IMR-90 (cell line): ENCODE results near the gene GPR171. TPM values are rescaled to one million over a fixed set of nuclear protein-coding genes. Genes with fewer than 3 reads are reported as not detected.

Experiments
- ATAC-seq: fragments of 200-7000 bp; cut with Tn5 transposase; 2 replicates; pipeline ENCODE4 v1.9.1; 2020; ENCODE audit warnings: low read depth, mild to moderate bottlenecking, moderate library complexity
- BruUV-seq: library from RNA; stranded (reverse); fragments of 400-500 nt; replicated peaks from 2 replicates; lab custom pipeline; 2021; lab: Mats Ljungman, UMichigan
- CTCF ChIA-PET: fragments of 300-600 bp; formaldehyde crosslinking; extraction: SDS; loops from one replicate; lab custom pipeline; 2021; ENCODE audit warnings: antibody characterized with exemption; lab: Yijun Ruan, JAX
- POLR2A ChIA-PET: fragments of 300-600 bp; sonication (Branson Sonifier 250); formaldehyde crosslinking; loops from one replicate; lab custom pipeline; 2022; ENCODE audit warnings: antibody characterized with exemption; ENCODE audit not compliant: unreplicated experiment; lab: Charles Lee
- DNase-seq: peaks from one replicate; pipeline ENCODE4 v3.0.0; 2013
- H2AFZ ChIP-seq: replicated peaks from 2 replicates; pipeline ENCODE3; 2013; ENCODE audit warnings: low read length, mild to moderate bottlenecking; ENCODE audit not compliant: poor library complexity
- H2AK5ac ChIP-seq: 2 replicates; pipeline ENCODE4 v1.6.1; 2013; ENCODE audit warnings: low read depth, low read length, inconsistent platforms
- H2AK9ac ChIP-seq: replicated peaks from 2 replicates; pipeline ENCODE3; 2013; ENCODE audit warnings: mild to moderate bottlenecking, low read depth, low read length, moderate library complexity; ENCODE audit not compliant: poor library complexity
- H2BK120ac ChIP-seq: 2 replicates; pipeline ENCODE4 v1.6.1; 2013; ENCODE audit warnings: low read depth, low read length, inconsistent platforms
- H2BK15ac ChIP-seq: 3 replicates; pipeline ENCODE4 v1.6.1; 2013; ENCODE audit warnings: low read depth, low read length, inconsistent platforms
- H2BK20ac ChIP-seq: 2 replicates; pipeline ENCODE4 v1.6.1; 2013; ENCODE audit warnings: low read depth, mild to moderate bottlenecking, inconsistent platforms, low read length, moderate library complexity
- H2BK5ac ChIP-seq: 2 replicates; pipeline ENCODE4 v1.6.1; 2013; ENCODE audit warnings: mild to moderate bottlenecking, low read depth, low read length, inconsistent platforms; ENCODE audit not compliant: poor library complexity, severe bottlenecking
- H3K14ac ChIP-seq: replicated peaks from 2 replicates; pipeline ENCODE4 v1.6.1; 2013; ENCODE audit warnings: low read depth, low read length, inconsistent platforms
- H3K18ac ChIP-seq: 2 replicates; pipeline ENCODE4 v1.6.1; 2013; ENCODE audit warnings: low read depth, low read length, control low read depth
- H3K23ac ChIP-seq: 2 replicates; pipeline ENCODE4 v1.6.1; 2013; ENCODE audit warnings: low read depth, low read length, inconsistent platforms
- H3K27ac ChIP-seq: 2 replicates; pipeline ENCODE4 v1.5.1; 2013; ENCODE audit warnings: mild to moderate bottlenecking, control low read depth, low read length; ENCODE audit not compliant: insufficient read depth
- H3K27me3 ChIP-seq: 2 replicates; pipeline ENCODE4 v1.6.1; 2013; ENCODE audit warnings: low read length; ENCODE audit not compliant: control insufficient read depth, insufficient read depth
- H3K36me3 ChIP-seq: 2 replicates; pipeline ENCODE4 v1.6.1; 2013; ENCODE audit warnings: low read length, mixed read lengths; ENCODE audit not compliant: control insufficient read depth, insufficient read depth
- H3K4ac ChIP-seq: 2 replicates; pipeline ENCODE4 v1.6.1; 2013; ENCODE audit warnings: low read depth, low read length, inconsistent platforms
- H3K4me1 ChIP-seq: 2 replicates; pipeline ENCODE4 v1.6.1; 2013; ENCODE audit warnings: low read length, mixed read lengths; ENCODE audit not compliant: control insufficient read depth, insufficient read depth
- H3K4me2 ChIP-seq: 2 replicates; pipeline ENCODE4 v1.6.1; 2013; ENCODE audit warnings: low read depth, mild to moderate bottlenecking, control low read depth, low read length, moderate library complexity
- H3K4me3 ChIP-seq: 2 replicates; pipeline ENCODE4 v1.5.1; 2013; ENCODE audit warnings: low read depth, mild to moderate bottlenecking, control low read depth, low read length, moderate library complexity; ENCODE audit not compliant: insufficient read depth
- H3K56ac ChIP-seq: 2 replicates; pipeline ENCODE4 v1.6.1; 2013; ENCODE audit warnings: low read length, inconsistent platforms; ENCODE audit not compliant: insufficient read depth; ENCODE audit errors: extremely low read depth
- H3K79me1 ChIP-seq, 2 experiments: 2 replicates each; pipeline ENCODE4 v1.6.1; 2013; ENCODE audit warnings: low read length in 2 of 2, inconsistent platforms in 1 of 2, low read depth in 1 of 2
- H3K9ac ChIP-seq: 2 replicates; pipeline ENCODE4 v1.6.1; 2013; ENCODE audit warnings: low read depth, low read length, control low read depth
- H3K9me1 ChIP-seq: 2 replicates; pipeline ENCODE4 v1.6.1; 2013; ENCODE audit warnings: low read length, inconsistent platforms; ENCODE audit not compliant: insufficient read depth
- H3K9me3 ChIP-seq: 2 replicates; pipeline ENCODE4 v1.6.1; 2013; ENCODE audit warnings: low read length; ENCODE audit not compliant: control insufficient read depth, insufficient read depth
- H4K20me1 ChIP-seq: 2 replicates; pipeline ENCODE4 v1.6.1; 2013; ENCODE audit warnings: low read length, inconsistent platforms; ENCODE audit not compliant: insufficient read depth
- H4K5ac ChIP-seq: 2 replicates; pipeline ENCODE4 v1.6.1; 2013; ENCODE audit warnings: mild to moderate bottlenecking, low read depth, low read length, control low read depth
- H4K8ac ChIP-seq, 2 experiments: 2 replicates each; pipeline ENCODE4 v1.6.1; 2013; ENCODE audit warnings: low read depth in 2 of 2, low read length in 2 of 2, control low read depth in 1 of 2, inconsistent platforms in 1 of 2
- H4K91ac ChIP-seq: 2 replicates; pipeline ENCODE4 v1.6.1; 2013; ENCODE audit warnings: low read depth, low read length, inconsistent platforms; ENCODE audit not compliant: insufficient read depth
- CEBPB ChIP-seq: IDR thresholded peaks from 2 replicates; pipeline ENCODE4 v1.6.1; 2012; ENCODE audit warnings: low read depth, low read length, improper control_type of control experiment
- CHD1 ChIP-seq: IDR thresholded peaks from 2 replicates; pipeline ENCODE4 v1.6.1; 2012; ENCODE audit warnings: low read depth, low read length, improper control_type of control experiment
- CTCF ChIP-seq: conservative IDR thresholded peaks from 2 replicates; pipeline ENCODE4 v1.5.1; 2012; ENCODE audit warnings: mild to moderate bottlenecking, low read depth, low read length, improper control_type of control experiment
- POLR2A ChIP-seq: IDR thresholded peaks from 2 replicates; pipeline ENCODE4 v1.6.1; 2012; ENCODE audit warnings: mild to moderate bottlenecking, low read depth, low read length
- RAD21 ChIP-seq: IDR thresholded peaks from 2 replicates; pipeline ENCODE4 v1.6.1; 2012; ENCODE audit warnings: low read length, improper control_type of control experiment
- RCOR1 ChIP-seq: IDR thresholded peaks from 2 replicates; pipeline ENCODE4 v1.6.1; 2012; ENCODE audit warnings: mild to moderate bottlenecking, low read length, improper control_type of control experiment; ENCODE audit not compliant: insufficient replicate concordance
- RFX5 ChIP-seq: IDR thresholded peaks from 2 replicates; pipeline ENCODE4 v1.8.0; 2012; ENCODE audit warnings: low read depth, mild to moderate bottlenecking, low read length, moderate library complexity
- SMC3 ChIP-seq: fragments of 150-350 bp; IDR thresholded peaks from 2 replicates; pipeline ENCODE4 v1.6.1; 2016; ENCODE audit warnings: low read depth, mild to moderate bottlenecking, antibody characterized with exemption, low read length, moderate library complexity
- USF2 ChIP-seq: fragments of 150-350 bp; IDR thresholded peaks from 2 replicates; pipeline ENCODE4 v1.6.1; 2017; ENCODE audit warnings: mild to moderate bottlenecking, antibody characterized with exemption, low read length, low read depth
- WGBS, 2 experiments: methylation state at CpG; one replicate each; pipeline versions ENCODE4 v1.1.5 to v1.1.7; 2013; ENCODE audit warnings: missing lambda C conversion rate in 2 of 2; ENCODE audit not compliant: insufficient read length in 1 of 2; ENCODE audit errors: extremely low coverage in 2 of 2; 5-methylcytosine and 5-hydroxymethylcytosine counted together
- dilution Hi-C: fragments of 300-500 bp; cut with HindIII; formaldehyde crosslinking; loops from one replicate; pipeline ENCODE4 v1.14.3; 2018; ENCODE audit warnings: low sequenced_read_pairs; ENCODE audit not compliant: unreplicated experiment
- in situ Hi-C: fragments of 300-500 bp; cut with MboI; formaldehyde crosslinking; loops from 3 replicates; pipeline ENCODE4 v1.14.3; 2019; ENCODE audit warnings: low sequenced_read_pairs, inconsistent platforms, mixed read lengths
- intact Hi-C: fragments of 100-400 bp; cut with micrococcal nuclease; formaldehyde crosslinking; loops from 2 replicates; pipeline ENCODE4 v1.10.0; 2022
- polyA plus RNA-seq, 3 experiments: library from polyadenylated mRNA; depleted of rRNA; stranded (reverse); fragments of >200 nt; gene quantifications; 2 replicates each; pipeline ENCODE4 v1.2.3, GENCODE V29; 2012; ENCODE audit warnings: low replicate concordance in 1 of 3
- total RNA-seq: library from RNA; depleted of rRNA; stranded (reverse); fragments of >200 nt; gene quantifications from 2 replicates; pipeline ENCODE4 v1.2.3, GENCODE V29; 2012

GPR171 gene
- total and polyA plus RNA-seq, 2 of the 4 experiments (the other 2 are of a cell fraction), result not detected

- peak overlapping the region; percentile 31; the same call in 1 of the 2 replicates for H3K23ac ChIP-seq
- no peak overlapping the region for H2BK5ac ChIP-seq
- ChIA-PET POLR2A (no interaction called here), CTCF (interaction anchor here (1.0 to 2.3 kb wide), 2 partner anchors 15 to 111 kb away, joined by 4 to 7 read pairs; no protein-coding TSS in a partner anchor)
- H3K9me1 ChIP-seq, result no peaks in the 10 kb centered on the region
- ATAC-seq (no peak; the same call in 1 of the 2 replicates), DNase-seq (peak; percentile 27)
- peak overlapping the region; percentile 47; the same call in 1 of the 2 replicates for H2BK20ac ChIP-seq
- H3K4me3 ChIP-seq, result no peak overlapping the region
- H4K8ac ChIP-seq, result peak overlapping the region in 1 of 2 experiments; percentile 54; a peak in 2 of 4 replicates
- no peaks in the 10 kb centered on the region for H3K27me3 ChIP-seq
- peak overlapping the region; percentile 33 for H2AK9ac ChIP-seq
- no peak overlapping the region for H3K27ac ChIP-seq
- H4K20me1 ChIP-seq, result no peaks in the 10 kb centered on the region
- no peak for TF ChIP-seq RAD21
- no peak for TF ChIP-seq RCOR1
- TF ChIP-seq SMC3, result no peak
- no peak for TF ChIP-seq USF2
- TF ChIP-seq CTCF, result no peak
- no peak for TF ChIP-seq CEBPB
- TF ChIP-seq RFX5, result no peak
- TF ChIP-seq CHD1, result no peak
- TF ChIP-seq POLR2A, result no peak
- in situ Hi-C loops (no loop called here), intact Hi-C loops (no loop called here), dilution Hi-C loops (no loop called here)
- no peak overlapping the region for H3K56ac ChIP-seq
- 40% methylated on average over 1 of the region's 5 CpGs; no CpG with 5 or more reads in 1 of the 2 experiments for WGBS, 2 experiments
- no peaks in the 10 kb centered on the region for H3K36me3 ChIP-seq
- H3K79me1 ChIP-seq, result no peaks in the 10 kb centered on the region
- no peak overlapping the region for H4K91ac ChIP-seq
- peak overlapping the region; percentile 79 for H2AFZ ChIP-seq
- no peak overlapping the region; the same call in 1 of the 2 replicates for H3K14ac ChIP-seq
- H3K4me1 ChIP-seq, result no peaks in the 10 kb centered on the region
- BruUV-seq, result no TSS peak
- H2BK120ac ChIP-seq, result no peak overlapping the region
- no peak overlapping the region for H3K18ac ChIP-seq
- H4K5ac ChIP-seq, result no peak overlapping the region
- no peak overlapping the region for H3K4me2 ChIP-seq
- H3K9me3 ChIP-seq, result no peaks in the 10 kb centered on the region
- no peak overlapping the region for H3K9ac ChIP-seq
- no peak overlapping the region for H2BK15ac ChIP-seq
- H2AK5ac ChIP-seq, result no peak overlapping the region
- H3K4ac ChIP-seq, result no peak overlapping the region; the same call in 1 of the 2 replicates
Observed at GRCh38 chr3:151171145-151171757, 31.8 kb downstream of the GPR171 start.
